ENCODE results near the gene DAZAP2. TPM values are rescaled to one million over a fixed set of nuclear protein-coding genes. Genes with fewer than 3 reads are reported as not detected.
A peak's percentile ranks its signal among the peaks of the same experiment; 100 is the strongest.
"Not testable (repeated sequence)": the region's sequence is repeated elsewhere in the genome, so short reads cannot be mapped to it uniquely, and the experiment has no call there.

The DAZAP2 gene
- total RNA-seq, 6 experiments from 2014 or later = 69.0 to 123 (median 108) TPM

GRCh38 chr12:51281202-51281924 is 42.7 kb downstream of the DAZAP2 start:
- intact Hi-C loops (cut with DNase I) = no loop called here
- no peak for TF ChIP-seq POLR2A (IDR thresholded peaks at IDR 0.05)
- no peak for TF ChIP-seq CTCF (IDR thresholded peaks at IDR 0.05)
- ATAC-seq = no peak

GRCh38 chr12:51285843-51286242 is 47.2 kb downstream of the DAZAP2 start:
- H3K4me3 ChIP-seq = no peak overlapping the region
- no peak overlapping the region for H3K27ac ChIP-seq
- ATAC-seq = no peak
- no peaks in the 10 kb centered on the region for H3K36me3 ChIP-seq
- 40% methylated on average over 1 of the region's 1 CpG for WGBS (ENCODE audit: insufficient coverage, low coverage, low lambda C conversion rate, missing lambda C conversion rate)
- H3K4me1 ChIP-seq = no peaks in the 10 kb centered on the region
- intact Hi-C loops (cut with DNase I) = no loop called here
- TF ChIP-seq CTCF (IDR thresholded peaks at IDR 0.05) (no peak), POLR2A (IDR thresholded peaks at IDR 0.05) (no peak)
- DNase-seq = no peak
- H3K9me3 ChIP-seq = no peaks in the 10 kb centered on the region
- no peaks in the 10 kb centered on the region for H3K27me3 ChIP-seq

More at GRCh38 chr12:51281202-51281924, 42.7 kb downstream of the DAZAP2 start:
- Histone ChIP-seq H3K36me3 (no peaks in the 10 kb centered on the region), H3K27ac (no peak overlapping the region), H3K4me1 (no peaks in the 10 kb centered on the region), H3K9me3 (no peaks in the 10 kb centered on the region), H3K4me3 (no peak overlapping the region), H3K27me3 (no peaks in the 10 kb centered on the region)
- WGBS (ENCODE audit: insufficient coverage, low coverage, low lambda C conversion rate, missing lambda C conversion rate) = 90% methylated on average over 3 of the region's 4 CpGs
- DNase-seq = no peak

- WGBS (ENCODE audit: insufficient coverage, low coverage, low lambda C conversion rate, missing lambda C conversion rate) = 41% methylated on average over 4 of the region's 9 CpGs
- H3K27ac ChIP-seq; H3K4me1 ChIP-seq; H3K9me3 ChIP-seq; H3K4me3 ChIP-seq; intact Hi-C loops (cut with DNase I); H3K27me3 ChIP-seq; H3K36me3 ChIP-seq: not testable (repeated sequence)
- peak; percentile 54 to 67 (median 56) for DNase-seq
- ATAC-seq = peak; percentile 63 to 79 (median 75)
These were observed 53.2 kb downstream of the DAZAP2 start for GRCh38 chr12:51291603-51292513.

Other genes with a start within 250 kb of the DAZAP2 start
- gene SLC11A2, start 212.4 kb upstream of the DAZAP2 start, total RNA-seq = 10 to 100 TPM; 27.8 to 51.6 (median 34.2) TPM
- gene LETMD1, start 190.5 kb upstream of the DAZAP2 start, total RNA-seq = 10 to 100 TPM; 22.1 to 35.6 (median 30.4) TPM
- gene CSRNP2, start 155.2 kb upstream of the DAZAP2 start, total RNA-seq = 1 to 10 TPM; 5.2 to 9.4 (median 6.7) TPM
- 1 to 10 TPM; 6.3 to 9.4 (median 7.3) TPM for gene TFCP2, start 65.7 kb upstream of the DAZAP2 start, total RNA-seq
- gene POU6F1, start 20.8 kb upstream of the DAZAP2 start, total RNA-seq = 1 to 10 TPM; 2.5 to 7.0 (median 3.6) TPM
- gene SMAGP, start 31.6 kb downstream of the DAZAP2 start, total RNA-seq = 1 to 10 TPM; 2.9 to 9.7 (median 5.6) TPM
- 1 to 10 TPM; 2.3 to 5.8 (median 3.7) TPM for gene BIN2, start 85.3 kb downstream of the DAZAP2 start, total RNA-seq
- gene CELA1, start 107.9 kb downstream of the DAZAP2 start, total RNA-seq = not detected
- 1 to 10 TPM in 3 of 6 experiments, under 1 TPM in 3; 0.55 to 3.3 (median 1.3) TPM for gene GALNT6, start 152.6 kb downstream of the DAZAP2 start, total RNA-seq
- under 1 TPM; 0.04 to 0.55 (median 0.19) TPM for gene SLC4A8, start 186.0 kb downstream of the DAZAP2 start, total RNA-seq

All from right lobe of liver (tissue), 6 donors.